Fibroblast of pulmonary artery (primary cell): ENCODE results near the gene MXRA8.
A peak's percentile ranks its signal among the peaks of the same experiment; 100 is the strongest.

ENCODE experiments used
- DNase-seq: peaks from one replicate; pipeline ENCODE4 v3.0.0-alpha.2; 2010; ENCODE audit warnings: low read depth
- H3K4me3 ChIP-seq: replicated peaks from 2 replicates; pipeline ENCODE4 v1.5.1; 2011; ENCODE audit warnings: low read depth, mild to moderate bottlenecking, control low read depth, low read length, moderate library complexity
- TF ChIP-seq, protein P1 (sequence below): IDR thresholded peaks from 2 replicates; pipeline ENCODE4 v1.5.1; 2011; ENCODE audit warnings: mild to moderate bottlenecking, control low read depth, low read length, inconsistent platforms; ENCODE audit errors: missing control alignments

The MXRA8 gene

DNA sequence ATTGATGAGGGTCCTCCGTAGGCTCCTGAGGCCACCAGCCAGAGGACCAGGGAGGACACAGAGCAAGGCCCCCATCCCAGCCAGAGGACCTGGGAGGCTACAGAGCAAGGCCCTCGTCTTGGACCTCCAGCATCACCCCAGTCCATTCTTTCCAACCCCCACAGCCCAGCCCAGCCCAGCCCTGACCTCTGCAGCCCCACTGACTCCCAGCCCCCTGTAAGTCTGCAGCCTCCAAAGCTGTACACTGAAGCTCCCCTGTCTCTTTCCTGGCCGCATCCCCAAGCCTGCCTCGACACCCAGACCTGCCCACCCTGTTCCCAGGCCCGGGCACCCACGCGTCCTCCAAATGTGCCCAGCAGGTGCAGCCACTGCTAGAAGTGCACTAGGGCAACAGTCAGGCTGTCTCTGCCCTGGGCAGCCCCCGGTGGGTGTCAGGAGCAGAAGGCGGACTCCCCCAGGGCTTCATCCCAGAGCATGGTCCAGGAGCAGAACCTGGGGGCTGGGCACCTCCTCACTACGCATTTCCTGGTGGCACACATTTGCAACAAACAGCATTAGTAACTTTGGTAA lies 11.2 kb downstream of the MXRA8 start:
- TF ChIP-seq, protein P1, sequence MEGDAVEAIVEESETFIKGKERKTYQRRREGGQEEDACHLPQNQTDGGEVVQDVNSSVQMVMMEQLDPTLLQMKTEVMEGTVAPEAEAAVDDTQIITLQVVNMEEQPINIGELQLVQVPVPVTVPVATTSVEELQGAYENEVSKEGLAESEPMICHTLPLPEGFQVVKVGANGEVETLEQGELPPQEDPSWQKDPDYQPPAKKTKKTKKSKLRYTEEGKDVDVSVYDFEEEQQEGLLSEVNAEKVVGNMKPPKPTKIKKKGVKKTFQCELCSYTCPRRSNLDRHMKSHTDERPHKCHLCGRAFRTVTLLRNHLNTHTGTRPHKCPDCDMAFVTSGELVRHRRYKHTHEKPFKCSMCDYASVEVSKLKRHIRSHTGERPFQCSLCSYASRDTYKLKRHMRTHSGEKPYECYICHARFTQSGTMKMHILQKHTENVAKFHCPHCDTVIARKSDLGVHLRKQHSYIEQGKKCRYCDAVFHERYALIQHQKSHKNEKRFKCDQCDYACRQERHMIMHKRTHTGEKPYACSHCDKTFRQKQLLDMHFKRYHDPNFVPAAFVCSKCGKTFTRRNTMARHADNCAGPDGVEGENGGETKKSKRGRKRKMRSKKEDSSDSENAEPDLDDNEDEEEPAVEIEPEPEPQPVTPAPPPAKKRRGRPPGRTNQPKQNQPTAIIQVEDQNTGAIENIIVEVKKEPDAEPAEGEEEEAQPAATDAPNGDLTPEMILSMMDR: no peak
- no peak for DNase-seq
- peak overlapping the region; percentile 66 for H3K4me3 ChIP-seq

DNA sequence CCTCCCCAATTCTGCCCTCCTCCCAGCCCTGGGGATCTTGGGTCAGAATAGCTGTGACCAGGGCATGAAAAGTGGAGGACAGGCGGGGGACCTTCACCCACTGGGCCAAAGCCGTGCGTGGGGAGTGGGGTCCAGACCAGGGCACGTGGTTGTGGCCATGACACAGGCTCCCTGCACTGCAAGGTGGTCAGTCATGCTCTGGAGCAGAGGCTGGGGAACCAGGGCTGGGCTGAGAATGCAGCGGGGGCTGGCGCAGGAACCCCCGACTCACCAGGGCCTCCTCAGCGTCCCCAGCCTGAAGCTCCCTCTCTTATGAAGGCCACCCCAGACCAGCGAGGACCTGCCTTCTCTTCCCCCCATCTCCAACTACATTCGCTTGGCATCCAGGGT lies 11.9 kb downstream of the MXRA8 start:
- DNase-seq: no peak
- TF ChIP-seq, protein P1: no peak
- no peak overlapping the region for H3K4me3 ChIP-seq

- no peak overlapping the region for H3K4me3 ChIP-seq
- TF ChIP-seq, protein P1: no peak
- no peak for DNase-seq
Measured at GRCh38 chr1:1345860-1346500, 12.4 kb downstream of the MXRA8 start.

DNA sequence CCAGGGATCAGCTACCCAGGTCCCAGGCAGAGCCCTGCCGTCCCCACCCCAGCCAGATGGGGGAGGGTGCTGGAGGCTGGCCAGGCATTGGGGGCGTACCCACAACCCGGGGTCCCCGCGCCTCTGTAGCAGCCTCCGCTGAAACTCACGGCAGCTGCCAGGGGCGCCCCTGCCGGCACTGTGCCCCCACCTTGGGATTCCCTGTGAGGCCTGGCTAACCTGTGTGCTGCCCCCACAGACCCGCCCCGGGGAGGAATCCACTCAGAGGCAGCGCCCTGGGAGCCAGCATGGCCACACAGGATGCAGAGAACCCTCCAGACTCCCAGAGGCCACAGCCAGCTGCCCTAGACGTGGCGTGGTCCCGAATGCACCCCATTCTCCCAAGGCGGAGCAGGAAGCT lies 13.0 kb downstream of the MXRA8 start:
- no peak overlapping the region for H3K4me3 ChIP-seq
- TF ChIP-seq, protein P1: no peak

GRCh38 chr1:1344655-1345361 lies 13.5 kb downstream of the MXRA8 start:
- H3K4me3 ChIP-seq: no peak overlapping the region
- DNase-seq: peak; percentile 48
- TF ChIP-seq, protein P1: peak; percentile 40

More for the DNA sequence above, 13.0 kb downstream of the MXRA8 start:
- DNase-seq: no peak

DNA sequence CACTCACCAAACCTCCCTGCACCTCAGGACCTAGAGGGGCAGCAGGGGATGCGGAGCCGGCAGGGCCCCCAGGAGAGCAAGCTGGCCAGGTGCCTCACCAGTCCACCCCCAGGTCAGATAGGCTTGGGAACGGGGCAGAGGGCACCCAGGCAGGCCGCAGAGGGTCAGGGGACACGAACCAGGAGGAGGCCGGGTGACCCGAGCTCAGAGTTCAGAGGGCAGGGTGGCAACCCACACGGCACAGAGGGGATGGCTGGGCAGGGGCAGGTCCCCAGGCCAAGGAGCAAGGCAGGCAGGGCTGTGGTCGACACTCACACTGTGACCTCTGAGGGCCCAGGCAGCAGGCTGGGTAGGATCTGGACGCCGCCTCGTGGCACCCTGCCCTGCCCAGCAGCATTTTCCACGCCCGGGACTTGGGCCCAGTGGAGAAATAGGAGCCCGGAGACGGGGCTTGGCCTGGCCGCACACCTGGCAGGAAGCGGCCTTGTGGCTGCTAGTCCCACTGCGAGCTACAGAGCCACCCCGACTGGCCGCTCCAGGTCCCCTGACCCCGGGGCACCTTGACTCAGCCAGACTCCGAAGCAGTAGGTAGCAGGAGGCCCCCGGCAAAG lies 14.4 kb downstream of the MXRA8 start:
- H3K4me3 ChIP-seq: no peak overlapping the region

More for the DNA sequence above, 14.4 kb downstream of the MXRA8 start:
- TF ChIP-seq, protein P1: no peak
- no peak for DNase-seq
